ENCODE measurements around the gene UBN2.
A peak's percentile ranks its signal among the peaks of the same experiment; 100 is the strongest.
"Not testable (repeated sequence)": the region's sequence is repeated elsewhere in the genome, so short reads cannot be mapped to it uniquely, and the experiment has no call there.

UBN2 gene

DNA sequence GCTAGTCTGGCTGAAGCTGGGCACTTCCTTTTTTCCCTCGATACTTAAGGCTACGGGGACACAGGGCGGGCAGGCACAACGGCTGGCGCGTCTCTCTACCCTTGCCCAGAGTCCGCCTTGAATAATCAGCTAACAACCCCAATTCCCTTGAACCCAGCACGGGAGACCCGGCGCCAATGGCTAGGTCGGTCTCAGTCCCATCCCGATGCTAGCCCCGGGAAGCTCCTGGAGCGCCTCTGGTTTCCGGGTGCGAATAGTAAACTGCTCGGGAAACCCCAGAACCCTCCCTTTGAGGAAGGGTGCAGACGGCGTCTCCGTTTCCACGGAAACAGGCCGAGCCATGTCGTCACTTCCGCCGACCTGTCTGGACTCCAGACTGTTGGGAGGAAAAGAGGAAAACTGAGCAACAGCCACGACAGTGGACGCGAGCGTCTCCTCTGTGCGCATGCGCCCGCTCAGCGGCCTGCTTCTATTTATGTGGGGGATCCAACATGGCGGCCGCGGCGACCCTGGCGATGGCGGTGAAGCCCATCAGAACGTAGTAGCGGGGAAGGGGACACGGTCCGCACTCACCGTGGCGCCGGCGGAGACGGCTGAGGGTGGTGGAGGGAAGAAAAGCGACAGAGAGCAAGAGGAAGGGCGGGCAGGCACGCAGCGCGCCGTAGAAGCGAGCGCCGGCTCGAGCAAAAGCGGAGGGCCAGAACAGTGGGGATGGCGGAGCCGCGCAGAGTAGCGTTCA lies at the start of gene UBN2:
TSS of gene UBN2 (plus strand) at position 464 of the 739 bp plus-strand sequence. CDS start at position 712, 248 bp downstream.
- peak; percentile 93 for DNase-seq

DNA sequence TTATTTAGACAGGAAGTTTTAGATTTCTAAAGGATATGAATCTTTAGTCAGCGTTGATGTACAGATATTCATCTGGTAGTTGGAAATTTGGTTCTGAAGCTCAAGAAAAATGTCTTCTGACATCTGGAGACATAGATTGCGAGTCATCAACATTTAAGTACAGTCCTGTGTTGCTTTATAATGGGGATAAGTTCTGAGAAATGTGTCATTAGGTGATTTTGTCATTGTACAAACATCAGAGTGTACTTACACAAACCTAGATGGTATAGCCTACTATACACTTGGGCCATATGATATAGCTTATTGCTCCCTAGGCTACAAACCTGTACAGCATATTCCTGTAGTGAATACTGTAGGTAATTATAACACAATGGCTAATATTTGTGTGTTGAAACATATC lies 49.6 kb upstream of the UBN2 start:
- DNase-seq: no peak

DNA sequence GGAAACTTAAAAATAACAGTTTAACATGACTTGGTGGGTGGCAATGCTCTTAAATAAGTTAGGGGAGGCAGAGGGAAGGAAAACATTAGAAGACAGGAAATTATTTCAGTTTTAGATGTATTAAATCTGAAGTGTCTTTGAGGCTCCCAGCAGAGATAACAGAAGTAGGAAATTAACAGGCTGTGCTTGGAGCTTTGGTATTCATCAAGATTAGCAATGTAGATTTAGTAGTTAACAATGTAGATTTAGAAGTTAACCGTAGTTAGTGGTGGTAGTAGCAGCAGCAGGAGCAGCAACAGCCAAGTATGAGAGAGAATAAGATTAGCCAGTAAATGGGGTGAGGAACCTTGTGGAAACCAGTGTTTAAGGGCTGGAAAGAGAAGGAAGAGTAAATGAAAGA lies 48.7 kb upstream of the UBN2 start:
- no peak for DNase-seq

DNA sequence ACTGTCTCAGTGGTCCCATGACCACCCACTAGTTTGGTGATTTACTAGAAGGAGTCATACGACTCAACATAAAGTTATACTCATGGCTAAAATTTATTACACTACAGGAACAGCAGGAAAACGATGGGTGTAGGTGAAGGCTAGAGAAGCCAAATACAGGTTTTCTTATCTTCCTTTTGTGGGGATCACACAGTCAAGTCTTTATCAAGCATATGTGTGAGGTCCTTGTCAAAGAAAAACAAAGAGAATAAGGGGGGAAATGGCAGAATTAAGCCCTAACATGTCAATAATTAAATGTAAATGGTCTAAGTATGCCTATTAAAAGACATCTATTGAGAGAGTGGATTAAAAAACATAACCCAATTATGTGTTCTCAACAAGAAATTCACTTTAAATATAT lies 47.8 kb upstream of the UBN2 start:
- DNase-seq: no peak

DNA sequence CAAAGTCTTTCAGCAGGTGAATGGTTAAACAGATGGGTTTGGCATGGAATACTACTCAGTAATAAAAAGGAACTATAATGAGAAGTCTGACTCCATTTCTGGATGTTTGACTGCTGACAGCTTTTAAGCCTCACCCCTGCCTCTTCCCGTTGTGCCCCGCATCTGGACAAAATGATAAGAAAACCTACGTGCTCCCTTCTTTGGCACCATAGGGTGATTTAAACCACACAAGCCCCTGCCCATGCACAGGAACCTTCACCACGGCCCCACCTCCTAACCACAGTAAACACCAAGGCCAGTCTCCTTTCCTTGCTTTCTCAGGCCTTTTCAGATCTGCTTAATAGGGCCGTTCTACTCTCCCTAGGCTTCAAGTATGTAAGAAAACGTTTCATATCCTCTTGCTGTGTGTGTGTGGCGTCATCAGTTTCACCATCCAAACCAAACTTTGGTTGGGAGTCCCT lies 47.1 kb upstream of the UBN2 start:
- DNase-seq: no peak

DNA sequence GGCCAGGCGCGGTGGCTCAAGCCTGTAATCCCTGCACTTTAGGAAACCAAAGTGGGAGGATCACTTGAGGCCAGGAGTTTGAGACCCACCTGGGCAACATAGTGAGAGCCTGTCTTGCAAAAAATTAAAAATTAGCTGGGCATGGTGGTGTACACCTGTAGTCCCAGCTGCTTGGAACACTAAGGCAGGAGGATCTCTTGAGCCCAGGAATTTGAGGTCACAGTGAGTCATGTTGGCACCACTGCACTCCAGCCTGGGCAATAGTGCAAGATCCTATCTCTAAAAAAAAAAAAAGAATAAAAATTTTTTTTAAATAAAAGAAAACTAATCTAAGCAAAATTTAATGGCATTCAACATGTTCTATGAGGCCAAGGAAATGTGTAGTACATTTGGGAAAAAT lies 44.9 kb upstream of the UBN2 start:
- no peak for DNase-seq

DNA sequence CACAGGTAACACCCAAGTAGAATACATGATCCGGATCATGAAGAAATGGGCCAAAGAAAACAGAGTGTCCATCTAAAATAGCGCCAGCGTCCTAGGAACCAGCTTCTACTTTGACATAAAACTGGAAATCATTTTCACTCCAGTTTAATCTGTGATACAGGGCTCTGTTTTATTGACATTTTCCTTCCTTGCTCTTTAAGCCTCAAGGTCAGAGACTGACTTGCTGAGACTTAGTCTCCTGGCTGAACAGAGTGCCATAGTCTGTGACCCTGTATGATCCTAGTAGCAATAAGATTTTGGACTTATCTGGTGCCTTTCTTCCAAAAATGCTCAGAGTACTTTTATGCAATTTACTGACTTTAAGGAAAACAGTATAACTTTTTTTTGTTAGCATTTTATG lies 41.7 kb upstream of the UBN2 start:
- DNase-seq: no peak

DNA sequence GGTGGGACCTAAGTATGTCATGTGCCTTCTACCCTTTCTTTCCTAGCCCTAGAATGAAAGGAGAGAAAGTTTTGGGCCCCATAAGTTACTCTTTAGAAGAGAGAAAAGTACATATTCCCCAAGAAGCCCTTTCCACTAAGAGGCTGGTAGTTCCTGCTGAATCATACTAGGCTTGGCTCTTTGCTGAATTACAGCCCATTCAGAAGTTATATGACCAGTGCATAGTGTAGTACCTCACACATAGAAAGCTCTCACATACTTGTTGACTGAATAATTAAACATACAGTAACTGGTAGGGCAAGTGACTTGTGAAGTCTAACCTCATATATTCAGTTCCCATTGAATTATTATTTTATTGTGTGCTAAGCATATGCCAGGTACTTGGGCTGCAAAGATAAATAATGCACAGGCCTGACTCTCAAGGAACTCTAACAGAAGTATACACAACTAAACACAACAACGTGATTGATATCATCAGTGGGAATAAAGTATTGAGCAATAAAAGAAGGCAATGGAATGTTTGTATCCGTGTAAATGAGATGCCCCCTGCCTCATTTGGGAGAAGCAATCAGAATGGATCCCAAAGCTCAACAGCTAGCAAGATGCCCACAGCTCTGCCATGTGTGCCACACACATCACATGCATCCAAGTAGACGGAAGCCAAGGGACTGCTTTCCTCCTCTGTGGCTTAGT lies 38.9 kb upstream of the UBN2 start:
- DNase-seq: no peak

DNA sequence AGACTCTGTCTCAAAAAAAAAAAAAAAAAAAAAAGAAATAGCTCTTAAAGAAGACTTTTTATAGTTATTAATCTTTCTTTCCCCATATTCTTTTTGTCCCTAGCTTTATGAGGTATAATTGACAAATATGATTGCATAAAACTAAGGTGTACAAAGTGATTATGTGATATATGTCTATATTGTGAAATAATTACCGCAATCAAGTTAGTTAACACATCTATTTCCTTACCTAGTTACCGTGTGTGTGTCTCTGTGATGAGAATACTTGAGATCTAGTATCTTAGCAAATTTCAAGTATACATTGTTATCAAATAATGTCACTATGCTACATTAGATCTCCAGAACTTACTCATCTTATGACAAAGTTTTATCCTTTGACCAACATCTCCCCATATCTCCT lies 30.7 kb upstream of the UBN2 start:
- DNase-seq: no peak

DNA sequence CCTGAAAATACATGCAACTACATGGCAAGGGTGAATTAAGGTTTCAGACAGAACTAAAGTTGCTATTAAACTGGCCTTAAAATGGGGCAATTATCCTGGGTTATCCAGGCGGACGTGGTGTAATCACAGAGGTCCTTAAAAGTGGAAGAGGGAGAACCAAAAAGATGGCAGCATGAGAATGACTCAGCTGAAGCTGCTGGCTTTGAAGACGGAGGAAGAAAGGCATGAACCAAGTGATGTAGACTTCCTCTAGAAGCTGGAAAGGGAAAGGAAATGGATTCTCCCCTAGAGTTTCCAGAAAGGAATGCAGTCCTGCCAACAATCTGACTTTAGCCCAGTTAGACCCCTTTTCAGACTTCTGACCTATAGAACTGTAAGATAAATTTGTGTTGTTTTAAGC lies 27.0 kb upstream of the UBN2 start:
- DNase-seq: no peak

DNA sequence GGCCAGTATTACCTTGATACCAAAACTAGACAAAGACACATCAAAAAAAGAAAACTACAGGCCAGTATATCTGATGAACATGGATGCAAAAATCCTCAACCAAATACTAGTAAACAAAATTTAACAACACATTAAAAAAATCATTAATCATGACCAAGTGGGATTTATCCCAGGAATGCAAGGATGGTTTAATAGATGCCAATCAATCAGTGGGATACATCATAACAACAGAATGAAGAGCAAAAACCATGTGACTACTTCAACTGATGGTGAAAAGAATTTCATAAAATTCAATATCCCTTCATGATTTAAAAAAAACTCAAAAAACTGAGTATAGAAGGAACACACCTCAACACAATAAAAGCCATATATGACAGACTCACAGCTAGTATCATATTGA lies 25.2 kb upstream of the UBN2 start:
- DNase-seq: no peak

DNA sequence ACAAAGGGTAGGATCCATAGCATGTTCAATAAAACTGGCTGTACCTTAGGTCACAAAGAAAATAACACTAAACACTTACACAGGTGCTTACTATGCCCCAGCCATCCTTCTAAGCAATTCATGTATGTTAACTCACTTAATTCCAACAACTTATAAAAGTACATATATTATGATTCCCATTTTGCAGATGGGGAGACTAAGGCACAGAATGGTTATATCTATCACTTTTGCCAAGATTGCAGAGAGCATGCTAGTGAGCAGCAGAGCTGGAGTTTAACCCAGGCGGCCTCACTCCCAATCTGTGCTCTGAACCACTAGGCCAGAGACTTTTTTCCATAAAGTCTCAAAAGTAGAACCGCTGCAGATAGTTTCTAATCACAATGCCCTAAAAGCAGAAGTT lies 18.9 kb upstream of the UBN2 start:
- DNase-seq: no peak

DNA sequence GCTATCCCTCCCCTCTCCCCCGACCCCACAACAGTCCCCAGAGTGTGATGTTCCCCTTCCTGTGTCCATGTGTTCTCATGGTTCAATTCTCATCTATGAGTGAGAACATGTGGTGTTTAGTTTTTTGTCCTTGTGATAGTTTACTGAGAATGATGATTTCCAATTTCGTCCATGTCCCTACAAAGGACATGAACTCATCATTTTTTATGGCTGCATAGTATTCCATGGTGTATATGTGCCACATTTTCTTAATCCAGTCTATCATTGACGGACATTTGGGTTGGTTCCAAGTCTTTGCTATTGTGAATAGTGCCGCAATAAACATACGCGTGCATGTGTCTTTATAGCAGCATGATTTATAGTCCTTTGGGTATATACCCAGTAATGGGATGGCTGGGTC lies 17.5 kb upstream of the UBN2 start:
- not testable (repeated sequence) for DNase-seq

DNA sequence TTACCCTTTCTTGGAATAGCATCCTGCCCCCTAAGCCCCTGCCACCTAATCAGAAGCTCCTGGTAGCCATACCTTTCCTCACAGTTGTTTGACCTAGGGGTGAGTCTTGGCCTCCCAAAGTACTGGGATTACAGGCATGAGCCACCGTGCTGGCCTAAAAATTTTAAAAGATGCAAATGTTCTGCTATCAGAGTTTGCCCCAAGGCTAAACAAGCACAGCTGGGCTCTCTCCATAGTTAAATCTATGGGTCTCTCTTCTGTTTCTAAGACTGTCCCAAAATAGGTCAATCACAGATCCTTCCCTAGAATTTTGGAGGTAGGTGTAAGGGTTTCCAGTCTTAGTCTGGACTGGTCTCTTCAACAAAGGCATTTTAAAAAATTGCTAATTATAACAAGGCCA lies 12.9 kb upstream of the UBN2 start:
- no peak for DNase-seq

DNA sequence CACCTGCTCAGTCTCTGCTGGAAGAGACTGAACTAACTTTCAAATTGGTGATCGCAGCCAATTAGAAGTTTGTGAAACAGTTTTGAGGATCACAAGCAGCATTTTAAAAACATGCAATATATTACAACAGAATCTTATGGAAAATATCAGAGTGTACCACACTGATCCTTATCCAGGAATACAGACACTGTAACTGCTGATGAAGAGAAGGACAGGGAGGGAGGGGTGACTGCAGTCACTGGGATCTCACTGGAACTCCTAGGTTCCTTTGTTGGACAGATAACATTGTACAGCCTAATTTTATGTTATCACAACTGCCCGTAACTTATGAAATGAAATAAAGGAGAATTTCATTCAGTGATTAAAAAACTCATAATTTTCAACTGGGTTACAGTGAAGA lies 6.8 kb upstream of the UBN2 start:
- DNase-seq: no peak

DNA sequence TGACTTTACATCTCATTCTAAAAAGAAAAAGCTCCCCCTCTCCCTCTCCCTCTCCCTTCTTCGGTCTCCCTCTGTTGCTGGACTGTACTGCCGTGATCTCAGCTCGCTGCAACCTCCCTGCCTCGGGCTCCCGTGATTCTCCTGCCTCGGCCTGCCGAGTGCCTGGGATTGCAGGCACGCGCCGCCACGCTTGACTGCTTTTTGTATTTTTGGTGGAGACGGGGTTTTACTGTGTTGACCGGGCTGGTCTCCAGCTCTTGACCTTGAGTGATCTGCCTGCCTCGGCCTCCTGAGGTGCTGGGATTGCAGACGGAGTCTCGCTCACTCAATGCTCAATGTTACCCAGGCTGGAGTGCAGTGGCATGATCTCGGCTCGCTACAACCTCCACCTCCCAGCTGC lies 6.2 kb upstream of the UBN2 start:
- DNase-seq: not testable (repeated sequence)

DNA sequence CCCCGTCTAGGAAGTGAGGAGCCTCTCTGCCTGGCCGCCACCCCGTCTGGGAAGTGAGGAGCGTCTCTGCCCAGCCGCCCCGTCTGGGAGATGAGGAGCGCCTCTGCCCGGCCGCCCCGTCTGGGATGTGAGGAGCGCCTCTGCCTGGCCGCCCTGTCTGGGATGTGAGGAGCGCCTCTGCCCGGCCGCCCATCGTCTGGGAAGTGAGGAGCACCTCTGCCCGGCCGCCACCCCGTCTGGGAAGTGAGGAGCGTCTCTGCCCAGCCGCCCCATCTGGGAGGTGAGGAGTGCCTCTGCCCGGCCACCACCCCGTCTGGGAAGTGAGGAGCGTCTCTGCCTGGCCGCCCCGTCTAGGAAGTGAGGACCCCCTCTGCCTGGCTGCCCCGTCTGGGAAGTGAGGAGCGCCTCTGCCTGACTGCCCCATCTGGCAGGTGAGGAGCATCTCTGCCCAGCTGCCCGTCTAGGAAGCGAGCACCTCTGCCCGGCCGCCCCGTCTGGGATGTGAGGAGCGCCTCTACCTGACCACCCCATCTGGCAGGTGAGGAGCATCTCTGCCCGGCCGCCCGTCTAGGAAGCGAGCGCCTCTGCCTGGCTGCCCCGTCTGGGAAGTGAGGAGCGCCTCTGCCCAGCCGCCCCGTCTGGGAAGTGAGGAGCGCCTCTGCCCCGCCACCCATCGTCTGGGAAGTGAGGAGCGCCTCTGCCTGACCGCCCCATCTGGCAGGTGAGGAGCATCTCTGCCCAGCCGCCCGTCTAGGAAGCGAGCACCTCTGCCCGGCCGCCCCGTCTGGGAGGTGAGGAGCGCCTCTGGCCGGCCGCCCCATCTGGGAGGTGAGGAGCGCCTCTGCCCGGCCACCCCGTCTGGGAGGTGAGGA lies 5.5 kb upstream of the UBN2 start:
- not testable (repeated sequence) for DNase-seq

DNA sequence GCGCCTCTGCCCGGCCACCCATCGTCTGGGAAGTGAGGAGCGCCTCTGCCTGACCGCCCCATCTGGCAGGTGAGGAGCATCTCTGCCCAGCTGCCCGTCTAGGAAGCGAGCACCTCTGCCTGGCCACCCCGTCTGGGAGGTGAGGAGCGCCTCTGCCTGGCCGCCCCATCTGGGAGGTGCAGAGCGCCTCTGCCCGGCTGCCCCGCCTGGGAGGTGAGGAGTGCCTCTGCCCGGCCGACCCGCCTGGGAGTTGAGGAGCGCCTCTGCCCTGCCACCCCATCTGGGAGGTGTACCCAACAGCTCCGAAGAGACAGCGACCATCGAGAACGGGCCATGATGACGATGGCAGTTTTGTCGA lies 4.9 kb upstream of the UBN2 start:
- DNase-seq: not testable (repeated sequence)

DNA sequence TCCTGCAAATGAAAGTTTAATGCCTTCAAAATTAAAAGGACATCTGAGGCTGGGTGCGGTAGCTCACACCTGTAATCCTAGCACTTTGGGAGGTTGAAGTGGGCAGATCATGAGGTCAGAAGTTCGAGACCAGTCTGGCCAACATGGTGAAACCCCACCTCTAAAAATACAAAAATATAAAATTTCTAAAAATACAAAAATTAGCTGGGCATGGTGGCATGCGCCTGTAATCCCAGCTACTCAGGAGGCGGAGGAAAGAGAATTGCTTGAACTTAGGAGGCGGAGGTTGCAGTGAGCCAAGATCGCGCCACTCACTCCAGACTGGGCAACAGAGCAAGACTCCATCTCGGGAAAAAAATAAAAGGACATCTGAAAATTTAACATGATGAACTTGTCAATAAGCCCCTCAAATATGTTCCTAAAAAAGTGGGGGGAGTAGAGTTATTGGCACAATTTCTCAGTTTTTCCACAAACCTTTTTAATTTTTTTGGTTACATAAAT lies 4.0 kb upstream of the UBN2 start:
- DNase-seq: not testable (repeated sequence)

DNA sequence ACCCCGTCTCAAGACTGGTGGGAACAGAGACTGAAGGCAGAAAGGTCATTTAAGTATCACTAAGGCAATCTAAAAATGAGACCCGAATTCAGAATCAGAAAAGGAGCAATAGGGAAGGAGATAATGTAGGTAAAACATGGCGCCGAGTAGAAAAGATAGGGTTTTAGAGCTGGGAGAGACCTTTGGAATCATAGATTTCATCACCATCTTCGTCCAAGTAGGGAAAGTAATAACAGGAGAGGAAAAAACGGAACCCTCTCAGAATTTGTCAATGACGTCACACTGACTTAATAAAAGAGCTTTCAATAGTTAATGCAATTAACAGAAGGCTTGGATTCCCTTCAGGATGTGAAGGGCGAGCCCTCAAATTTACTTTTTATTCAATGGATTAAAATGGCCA lies 1.0 kb upstream of the UBN2 start:
- no peak for DNase-seq

DNA sequence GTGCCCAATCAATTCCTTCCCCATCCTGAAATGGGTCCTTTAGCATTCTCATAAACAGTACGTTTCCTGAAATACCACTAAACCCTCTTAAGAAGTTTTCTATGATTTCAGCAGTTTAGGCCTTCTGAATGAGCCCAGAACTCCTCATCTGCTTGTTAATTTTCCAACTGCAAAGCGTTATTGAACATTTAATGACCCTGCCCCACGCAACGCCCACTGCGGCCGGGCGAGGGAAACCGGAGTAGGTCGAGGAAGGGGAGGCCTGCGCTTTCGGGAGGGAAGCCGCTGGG lies 608 bp upstream of the UBN2 start:
- no peak for DNase-seq

DNA sequence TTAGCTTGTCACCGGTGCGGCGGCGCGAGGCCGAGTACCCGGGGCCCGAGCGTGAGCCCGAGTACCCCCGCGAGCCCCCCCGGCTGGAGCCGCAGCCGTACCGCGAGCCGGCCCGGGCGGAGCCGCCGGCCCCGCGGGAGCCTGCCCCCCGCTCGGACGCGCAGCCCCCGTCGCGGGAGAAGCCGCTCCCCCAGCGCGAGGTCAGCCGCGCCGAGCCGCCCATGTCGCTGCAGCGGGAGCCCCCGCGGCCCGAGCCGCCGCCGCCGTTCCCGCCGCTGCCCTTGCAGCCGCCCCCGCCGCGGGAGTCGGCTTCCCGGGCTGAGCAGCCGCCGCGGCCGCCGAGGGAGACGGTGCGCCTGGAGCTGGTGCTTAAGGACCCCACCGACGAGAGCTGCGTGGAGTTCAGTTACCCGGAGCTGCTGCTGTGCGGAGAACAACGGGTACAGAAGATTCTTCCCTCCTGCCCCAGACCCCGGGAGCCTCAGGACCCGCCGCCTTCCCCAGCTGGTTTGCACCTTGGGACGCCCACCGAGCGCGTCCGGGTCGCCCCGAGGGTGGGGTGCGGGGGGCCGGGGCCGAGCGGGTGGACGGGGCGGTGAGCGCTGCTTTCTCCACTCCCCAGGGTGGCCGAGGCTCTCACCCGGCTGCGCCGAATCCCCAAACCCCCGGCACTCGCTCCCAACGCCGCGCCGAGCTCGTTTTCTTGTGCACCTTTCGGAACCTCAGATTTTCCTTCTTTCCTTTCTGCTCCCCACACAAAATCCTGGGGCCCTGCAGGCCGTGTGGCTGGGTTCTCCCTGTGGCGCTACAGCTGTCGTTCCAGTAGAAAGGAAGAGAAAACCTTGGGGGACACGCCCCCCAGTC lies 708 bp downstream of the UBN2 start:
- peak; percentile 31 for DNase-seq

DNA sequence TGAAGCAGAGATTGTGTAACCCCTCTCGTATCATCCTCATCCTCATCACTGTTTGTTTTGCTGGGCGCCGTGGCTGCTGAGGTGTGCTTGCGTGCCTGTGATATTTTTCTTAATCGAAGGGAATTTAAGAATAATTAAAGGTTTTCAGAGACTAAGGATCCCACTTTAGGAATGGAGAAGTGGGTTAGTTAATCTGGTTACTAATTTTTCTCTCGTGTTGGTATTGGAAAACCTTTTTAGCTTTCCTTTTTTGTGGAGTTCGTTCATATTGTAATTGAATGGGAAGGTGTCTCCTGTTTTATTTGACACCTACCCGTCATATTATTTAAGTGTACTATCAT lies 1.3 kb downstream of the UBN2 start:
- no peak for DNase-seq

All from COR-L47 (cell line).